ENCODE results near the gene OR13H1.
"Not testable (repeated sequence)": the region's sequence is repeated elsewhere in the genome, so short reads cannot be mapped to it uniquely, and the experiment has no call there.

The OR13H1 gene, protein sequence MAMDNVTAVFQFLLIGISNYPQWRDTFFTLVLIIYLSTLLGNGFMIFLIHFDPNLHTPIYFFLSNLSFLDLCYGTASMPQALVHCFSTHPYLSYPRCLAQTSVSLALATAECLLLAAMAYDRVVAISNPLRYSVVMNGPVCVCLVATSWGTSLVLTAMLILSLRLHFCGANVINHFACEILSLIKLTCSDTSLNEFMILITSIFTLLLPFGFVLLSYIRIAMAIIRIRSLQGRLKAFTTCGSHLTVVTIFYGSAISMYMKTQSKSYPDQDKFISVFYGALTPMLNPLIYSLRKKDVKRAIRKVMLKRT

DNA sequence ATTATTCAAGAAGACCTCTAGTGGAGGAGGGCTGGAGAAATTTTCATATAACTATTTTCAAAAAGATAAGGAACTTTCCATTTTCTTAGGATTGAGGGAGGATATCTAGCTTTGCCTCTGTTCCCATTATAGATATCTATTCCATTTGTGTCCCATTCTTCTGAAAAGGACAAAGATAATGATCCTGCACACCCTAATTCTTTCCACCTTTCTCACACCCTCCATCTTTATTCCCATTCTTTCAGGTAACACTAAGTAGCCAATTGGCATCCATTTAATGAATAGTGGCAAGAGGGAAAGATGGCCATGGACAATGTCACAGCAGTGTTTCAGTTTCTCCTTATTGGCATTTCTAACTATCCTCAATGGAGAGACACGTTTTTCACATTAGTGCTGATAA, at the start of gene OR13H1:
TSS of gene OR13H1 (plus strand) at position 301 of the 400 bp plus-strand sequence. CDS start at position 301, 0 bp downstream.
- DNase-seq (ENCODE audit: low spot score) = no peak

DNA sequence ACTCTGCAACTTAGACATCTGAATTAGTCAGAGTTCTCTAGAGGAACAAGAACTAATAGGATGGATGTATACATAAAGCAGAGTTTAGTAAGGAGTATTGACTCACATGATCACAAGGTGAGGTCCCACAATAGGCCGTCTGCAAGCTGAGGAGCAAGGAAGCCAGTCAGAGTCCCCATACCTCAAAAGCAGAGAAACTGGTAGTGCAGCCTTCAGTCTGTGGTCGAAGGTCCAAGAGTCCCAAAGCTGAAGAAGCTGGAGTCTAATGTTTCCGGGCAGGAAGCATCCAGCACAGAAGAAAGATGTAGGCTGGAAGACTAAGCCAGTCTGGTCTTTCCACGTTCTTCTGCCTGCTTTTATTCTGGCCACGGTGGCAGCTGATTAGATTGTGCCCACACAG, 42.3 kb upstream of the OR13H1 start:
- DNase-seq (ENCODE audit: low spot score) = not testable (repeated sequence)

DNA sequence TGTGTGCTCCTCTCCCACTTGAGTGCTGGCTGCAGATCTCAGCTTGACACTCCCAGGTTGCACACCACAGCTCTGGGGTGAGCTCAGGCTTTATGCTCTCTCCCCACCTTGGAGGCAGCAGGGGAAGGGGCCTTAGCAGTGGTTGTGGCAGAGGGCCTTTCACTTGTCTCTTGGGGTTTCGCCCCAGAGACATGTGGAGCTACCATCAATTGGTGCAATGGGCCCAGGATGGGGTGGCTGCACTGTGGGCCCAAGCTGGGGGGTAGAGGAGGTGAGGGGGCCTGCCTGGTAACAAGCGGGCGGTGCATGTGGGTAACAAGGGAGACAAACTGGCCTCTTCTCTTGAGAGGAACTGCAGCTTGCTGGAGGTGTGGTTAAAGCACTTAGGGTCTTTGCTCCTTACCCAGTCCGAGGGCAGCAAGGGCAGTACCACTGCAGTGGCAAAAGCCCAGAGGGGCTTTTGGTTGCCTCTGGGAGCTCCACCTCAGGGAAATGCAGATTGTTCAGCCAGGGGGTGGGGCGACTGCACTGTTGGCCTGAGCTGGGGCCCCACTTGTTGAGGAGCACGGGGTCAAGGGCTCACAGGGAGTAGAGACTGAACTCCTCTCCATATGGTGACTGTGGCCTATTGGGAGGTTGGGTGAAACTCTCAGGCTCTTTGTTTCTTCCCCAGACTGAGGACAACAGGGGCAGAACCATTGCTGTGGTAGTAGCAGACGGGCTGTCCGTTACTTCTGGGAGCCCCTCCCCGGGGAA, 30.5 kb upstream of the OR13H1 start:
- DNase-seq (ENCODE audit: low spot score) = no peak

DNA sequence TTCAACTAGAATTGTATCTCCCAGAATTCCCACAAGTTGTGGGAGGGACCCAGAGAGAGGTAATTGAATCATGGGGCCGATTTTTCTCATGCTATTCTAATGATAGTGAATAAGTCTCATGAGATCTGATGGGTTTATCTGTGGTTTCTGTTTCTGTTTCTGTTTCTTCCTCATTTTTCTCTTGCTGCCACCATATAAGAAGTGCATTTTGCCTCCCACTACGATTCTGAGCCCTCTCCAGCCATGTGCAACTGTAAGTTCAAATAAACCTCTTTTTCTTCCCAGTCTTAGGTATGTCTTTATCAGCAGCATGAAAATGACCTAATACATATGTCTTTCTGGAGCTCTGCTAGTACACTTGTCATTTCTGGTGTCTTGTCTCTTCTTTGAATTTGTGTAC, 22.1 kb upstream of the OR13H1 start:
- no peak for DNase-seq (ENCODE audit: low spot score)

DNA sequence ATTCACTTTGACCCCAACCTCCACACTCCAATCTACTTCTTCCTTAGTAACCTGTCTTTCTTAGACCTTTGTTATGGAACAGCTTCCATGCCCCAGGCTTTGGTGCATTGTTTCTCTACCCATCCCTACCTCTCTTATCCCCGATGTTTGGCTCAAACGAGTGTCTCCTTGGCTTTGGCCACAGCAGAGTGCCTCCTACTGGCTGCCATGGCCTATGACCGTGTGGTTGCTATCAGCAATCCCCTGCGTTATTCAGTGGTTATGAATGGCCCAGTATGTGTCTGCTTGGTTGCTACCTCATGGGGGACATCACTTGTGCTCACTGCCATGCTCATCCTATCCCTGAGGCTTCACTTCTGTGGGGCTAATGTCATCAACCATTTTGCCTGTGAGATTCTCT, 344 bp downstream of the OR13H1 start:
- no peak for DNase-seq (ENCODE audit: low spot score)

DNA sequence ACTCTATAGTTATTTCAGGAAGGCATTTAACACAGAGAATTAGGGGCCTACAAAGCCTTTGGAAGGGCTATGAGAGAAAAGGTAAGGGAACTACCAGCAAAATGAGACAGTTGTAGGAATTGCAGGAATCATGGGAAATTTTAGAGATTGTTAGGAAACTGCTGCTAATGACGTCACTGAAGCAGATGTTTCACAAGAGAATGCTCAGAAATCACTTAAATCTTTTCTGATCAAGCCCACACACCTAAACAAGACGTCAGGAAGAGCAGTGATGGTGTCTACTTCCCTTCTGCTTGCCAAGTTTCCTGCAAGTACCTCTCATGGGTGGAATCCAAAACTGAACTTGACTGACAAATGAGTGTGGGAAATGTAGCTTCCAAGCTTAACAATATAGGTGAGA, 5.1 kb downstream of the OR13H1 start:
- no peak for DNase-seq (ENCODE audit: low spot score)

DNA sequence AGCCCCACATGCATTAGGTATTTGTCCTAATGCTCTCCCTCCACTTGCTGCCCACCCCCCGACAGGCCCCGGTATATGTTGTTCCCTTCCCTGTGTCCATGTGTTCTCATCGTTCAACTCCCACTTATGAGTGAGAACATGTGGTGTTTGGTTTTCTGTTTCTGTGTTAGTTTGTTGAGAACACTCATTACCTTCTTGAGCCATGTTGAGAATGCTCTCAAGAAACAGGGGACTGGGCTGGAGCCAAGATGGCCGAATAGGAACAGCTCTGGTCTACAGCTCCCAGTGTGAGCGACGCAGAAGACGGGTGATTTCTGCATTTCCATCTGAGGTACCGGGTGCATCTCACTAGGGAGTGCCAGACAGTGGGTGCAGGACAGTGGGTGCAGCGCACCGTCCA, 8.6 kb downstream of the OR13H1 start:
- not testable (repeated sequence) for DNase-seq (ENCODE audit: low spot score)

DNA sequence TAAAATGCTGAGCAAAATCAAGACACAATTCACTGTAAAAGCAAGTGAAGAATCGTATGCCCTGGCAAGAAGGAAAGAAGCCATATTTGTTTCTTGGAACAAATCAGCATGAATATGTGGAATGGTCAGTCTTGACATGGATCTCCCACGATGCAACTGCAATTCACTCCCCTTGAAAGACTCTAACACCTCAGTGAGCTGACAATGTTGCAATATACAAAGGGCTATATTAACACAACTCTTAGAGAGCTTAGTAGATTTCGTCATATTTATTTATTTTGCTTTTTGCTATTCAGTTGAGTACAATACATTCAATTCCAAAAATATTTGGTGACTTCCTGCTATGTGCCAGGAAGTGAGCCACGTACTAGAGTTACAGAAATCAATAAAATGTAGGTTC, 14.7 kb downstream of the OR13H1 start:
- DNase-seq (ENCODE audit: low spot score) = no peak

DNA sequence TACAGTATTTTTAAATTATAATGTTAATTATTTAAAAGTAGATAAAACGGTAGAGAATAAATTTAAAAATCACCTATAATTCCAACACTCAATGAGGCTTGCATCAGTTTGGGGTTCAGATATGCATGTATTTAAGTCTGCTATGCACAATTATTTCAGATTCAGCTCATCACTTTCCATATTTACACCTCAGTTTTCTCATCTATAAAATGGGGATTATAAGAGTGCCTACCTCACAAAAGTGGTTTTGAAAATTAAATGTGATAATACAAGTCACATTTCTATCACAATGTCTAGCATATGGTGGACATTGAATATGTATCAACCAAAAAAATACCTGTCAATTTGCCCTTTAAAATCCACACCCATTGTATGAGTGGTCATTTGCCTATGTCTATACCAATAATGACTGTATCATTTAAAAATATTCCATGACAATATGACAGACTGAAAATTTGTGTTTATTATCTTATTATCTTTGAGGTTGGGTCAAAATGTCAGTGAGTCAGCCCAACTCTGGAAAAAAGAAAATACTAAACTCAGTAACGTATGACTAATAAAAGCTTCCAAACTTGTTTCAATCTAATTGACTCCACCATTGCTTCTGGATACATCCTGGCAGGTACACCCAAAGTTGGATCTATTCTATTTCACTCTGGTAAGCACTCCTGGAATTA, 20.8 kb downstream of the OR13H1 start:
- no peak for DNase-seq (ENCODE audit: low spot score)

DNA sequence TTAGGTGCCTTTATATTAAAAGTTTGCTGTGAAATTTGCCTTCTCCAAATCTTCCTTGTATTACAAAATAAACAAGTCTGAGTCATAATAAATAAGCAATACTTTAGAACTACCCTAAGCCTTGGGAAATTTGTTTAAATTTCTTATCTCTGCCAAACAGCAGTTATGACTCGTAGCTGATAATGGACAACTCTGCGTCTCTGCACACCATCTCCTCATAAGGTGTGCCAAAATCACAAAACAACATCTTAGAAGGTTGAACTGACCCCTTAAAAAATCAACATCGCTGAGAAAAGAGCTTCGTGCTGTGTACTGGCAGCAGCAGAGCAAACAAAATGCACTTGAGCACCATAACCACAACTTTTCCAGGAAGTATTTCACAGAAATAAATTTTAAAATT, 22.0 kb downstream of the OR13H1 start:
- no peak for DNase-seq (ENCODE audit: low spot score)

DNA sequence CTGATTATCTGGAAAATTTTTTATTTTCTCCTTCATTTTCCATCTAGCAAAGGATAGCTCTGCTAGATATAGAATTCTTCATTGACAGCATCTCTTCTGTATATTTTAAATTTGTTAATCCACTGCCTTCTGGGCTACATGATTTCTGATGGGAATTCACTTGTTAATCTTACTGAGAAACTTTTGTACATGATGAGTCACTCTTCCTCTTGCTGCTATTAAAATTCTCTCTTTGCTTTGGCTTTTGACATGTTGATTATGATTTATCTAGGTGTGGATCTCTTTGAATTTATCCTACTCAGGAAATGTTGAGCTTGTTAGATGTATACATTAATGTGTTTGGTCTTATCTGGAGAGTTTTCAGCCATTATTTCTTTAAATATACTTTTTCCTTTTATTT, 27.5 kb downstream of the OR13H1 start:
- DNase-seq (ENCODE audit: low spot score) = no peak

DNA sequence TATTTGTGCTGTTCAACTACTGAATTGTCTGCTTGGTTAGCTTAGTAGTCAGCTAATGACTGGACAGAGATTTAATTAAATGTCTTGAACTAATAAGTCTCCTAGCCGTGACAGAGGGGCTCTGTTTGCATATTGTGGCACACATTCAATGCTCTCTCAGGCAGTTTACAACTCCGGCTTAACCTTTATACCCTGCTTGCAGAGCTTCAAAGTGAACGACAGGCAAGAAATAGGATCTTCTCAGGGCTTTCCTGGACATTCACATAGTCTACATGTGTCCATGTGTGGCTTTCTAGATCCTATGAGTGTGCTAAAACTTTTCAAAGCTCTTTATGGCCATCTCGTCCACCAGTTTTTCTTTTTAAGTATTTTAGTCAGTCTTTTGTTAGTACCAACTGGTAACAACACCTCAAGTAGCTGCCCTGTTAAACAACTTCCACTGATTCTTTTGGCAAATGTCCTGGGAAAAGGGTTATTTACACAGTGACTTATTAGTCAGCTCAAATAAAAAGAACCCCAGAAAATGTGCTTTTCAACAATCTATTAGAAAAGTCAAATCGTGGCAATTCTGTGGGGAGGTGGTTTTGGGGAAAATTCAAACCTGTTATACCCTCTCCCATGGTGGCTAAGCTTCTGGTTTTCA, 28.6 kb downstream of the OR13H1 start:
- no peak for DNase-seq (ENCODE audit: low spot score)

DNA sequence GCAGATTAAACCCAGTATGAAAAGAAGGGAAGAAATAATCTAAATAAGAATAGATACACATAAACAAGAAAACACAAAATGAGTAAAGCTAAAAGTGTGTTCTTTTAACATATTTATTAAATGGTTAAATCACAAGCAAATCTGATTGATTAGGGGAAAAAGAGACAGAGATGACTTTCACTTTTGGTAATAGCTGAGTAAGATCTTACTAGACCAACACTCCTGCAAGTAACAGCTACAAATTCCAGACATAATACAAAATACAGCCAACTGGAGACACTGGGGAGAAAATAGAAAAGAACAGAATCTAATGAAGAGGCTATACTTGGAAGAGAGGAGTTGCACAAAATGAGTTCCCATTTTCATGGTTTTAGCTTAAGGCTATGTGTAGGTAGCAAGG, 33.5 kb downstream of the OR13H1 start:
- DNase-seq (ENCODE audit: low spot score) = no peak

DNA sequence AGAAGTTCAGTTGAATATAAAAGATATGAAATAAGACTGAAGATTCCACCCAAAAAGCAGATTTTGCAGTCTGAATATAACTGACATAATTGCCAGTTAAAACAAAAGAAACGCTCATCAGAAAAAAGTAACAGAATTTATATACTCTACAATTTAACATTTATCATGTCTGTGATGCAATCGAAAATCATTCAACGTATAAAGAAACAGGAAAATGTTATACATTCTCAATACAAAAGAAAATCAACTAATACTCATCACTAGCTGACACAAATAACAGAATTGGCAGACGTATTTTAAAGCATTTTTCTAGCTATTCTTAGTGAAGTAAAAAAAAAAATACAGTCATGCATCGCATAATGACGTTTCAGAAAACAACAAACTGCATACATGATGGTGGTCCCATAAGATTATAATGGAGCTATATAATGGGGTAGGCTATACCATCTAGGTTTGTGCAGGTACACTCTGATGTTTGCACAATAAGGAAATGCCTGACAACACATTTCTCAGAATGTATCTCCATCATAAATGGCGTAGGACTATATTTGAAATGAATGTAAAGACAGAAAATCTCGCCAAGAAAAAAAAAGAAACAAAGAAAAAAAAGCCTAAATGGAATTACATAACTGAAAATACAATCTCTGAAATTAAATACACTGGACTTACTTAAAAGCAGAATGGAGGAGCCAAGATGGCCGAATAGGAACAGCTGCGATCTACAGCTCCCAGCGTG, 34.3 kb downstream of the OR13H1 start:
- no peak for DNase-seq (ENCODE audit: low spot score)

DNA sequence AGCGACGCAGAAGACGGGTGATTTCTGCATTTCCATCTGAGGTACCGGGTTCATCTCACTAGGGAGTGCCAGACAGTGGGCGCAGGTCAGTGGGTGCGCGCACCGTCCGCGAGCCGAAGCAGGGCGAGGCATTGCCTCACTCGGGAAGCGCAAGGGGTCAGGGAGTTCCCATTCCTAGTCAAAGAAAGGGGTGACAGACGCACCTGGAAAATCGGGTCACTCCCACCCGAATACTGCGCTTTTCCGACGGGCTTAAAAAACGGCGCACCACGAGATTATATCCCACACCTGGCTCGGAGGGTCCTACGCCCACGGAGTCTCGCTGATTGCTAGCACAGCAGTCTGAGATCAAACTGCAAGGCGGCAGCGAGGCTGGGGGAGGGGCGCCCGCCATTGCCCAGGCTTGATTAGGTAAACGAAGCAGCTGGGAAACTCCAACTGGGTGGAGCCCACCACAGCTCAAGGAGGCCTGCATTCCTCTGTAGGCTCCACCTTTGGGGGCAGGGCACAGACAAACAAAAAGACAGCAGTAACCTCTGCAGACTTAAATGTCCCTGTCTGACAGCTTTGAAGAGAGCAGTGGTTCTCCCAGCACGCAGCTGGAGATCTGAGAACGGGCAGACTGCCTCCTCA, 35.0 kb downstream of the OR13H1 start:
- DNase-seq (ENCODE audit: low spot score) = not testable (repeated sequence)

DNA sequence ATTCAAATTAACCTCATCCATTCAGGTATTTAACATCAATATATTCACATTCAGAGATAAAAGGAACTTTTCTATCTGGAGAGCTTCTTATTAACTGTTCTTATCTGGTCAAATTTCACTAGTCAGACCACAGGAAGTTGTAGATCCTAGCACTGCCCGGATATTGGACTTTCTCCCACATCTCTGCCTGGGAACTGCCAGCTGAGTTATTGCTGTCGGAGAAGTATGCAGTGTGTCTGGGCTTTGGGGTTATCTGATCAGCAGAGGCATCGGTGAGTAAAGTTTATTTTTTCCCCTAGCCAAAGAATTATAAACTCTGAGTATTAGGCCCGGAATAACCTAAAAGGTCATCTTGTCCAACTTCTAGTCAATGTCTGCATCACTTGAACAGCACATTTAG, 45.1 kb downstream of the OR13H1 start:
- DNase-seq (ENCODE audit: low spot score) = no peak

Data from hepatic stellate cell (primary cell).